A673 (cell line): Measurements from ENCODE around the gene APOBEC3C. TPM values are rescaled to one million over a fixed set of nuclear protein-coding genes. Genes with fewer than 3 reads are reported as not detected.
"Not testable (repeated sequence)": the region's sequence is repeated elsewhere in the genome, so short reads cannot be mapped to it uniquely, and the experiment has no call there.

Experiments
- BruUV-seq: library from RNA; stranded (reverse); fragments of 400-500 nt; replicated peaks from 2 replicates; lab custom pipeline; 2021; lab: Mats Ljungman, UMichigan
- CTCF ChIA-PET: fragments of 300-600 bp; sonication (Branson Sonifier 250); formaldehyde crosslinking; loops from one replicate; lab custom pipeline; 2022; ENCODE audit warnings: antibody characterized with exemption; lab: Charles Lee
- POLR2A ChIA-PET: fragments of 300-600 bp; sonication (Branson Sonifier 250); formaldehyde crosslinking; loops from one replicate; lab custom pipeline; 2022; ENCODE audit warnings: antibody characterized with exemption; ENCODE audit not compliant: low non-redundant PET; lab: Charles Lee
- DNase-seq: peaks from one replicate; pipeline ENCODE4 v3.0.0-alpha.2; 2015; ENCODE audit warnings: low spot score
- H3K27ac ChIP-seq: fragments of 200-600 bp; sonication (generic); 2 replicates; pipeline ENCODE4 v1.5.1; 2016; ENCODE audit warnings: mixed run types, low read depth, mild to moderate bottlenecking, mixed read lengths, antibody characterized with exemption, low read length; ENCODE audit not compliant: poor library complexity, severe bottlenecking
- H3K27me3 ChIP-seq: fragments of 200-600 bp; sonication (generic); replicated peaks from 2 replicates; pipeline ENCODE4 v1.6.1; 2017; ENCODE audit warnings: mixed run types, low read depth, mild to moderate bottlenecking, mixed read lengths, antibody characterized with exemption, low read length; ENCODE audit not compliant: insufficient read depth, poor library complexity
- H3K36me3 ChIP-seq: fragments of 200-600 bp; sonication (generic); 2 replicates; pipeline ENCODE4 v1.6.1; 2016; ENCODE audit warnings: mixed run types, mild to moderate bottlenecking, mixed read lengths, antibody characterized with exemption, low read length; ENCODE audit not compliant: insufficient read depth, poor library complexity, severe bottlenecking
- H3K4me1 ChIP-seq: fragments of 200-600 bp; sonication (generic); 2 replicates; pipeline ENCODE4 v1.6.1; 2017; ENCODE audit warnings: mixed run types, mild to moderate bottlenecking, mixed read lengths, antibody characterized with exemption, low read length; ENCODE audit not compliant: insufficient read depth, poor library complexity, severe bottlenecking
- H3K4me3 ChIP-seq: fragments of 200-600 bp; sonication (generic); 2 replicates; pipeline ENCODE4 v1.5.1; 2016; ENCODE audit warnings: low read depth, mixed run types, mild to moderate bottlenecking, mixed read lengths, low read length; ENCODE audit not compliant: poor library complexity, severe bottlenecking
- H3K9me3 ChIP-seq: fragments of 200-600 bp; sonication (generic); 2 replicates; pipeline ENCODE4 v1.6.1; 2016; ENCODE audit warnings: mixed run types, low read depth, mild to moderate bottlenecking, mixed read lengths, antibody characterized with exemption, low read length; ENCODE audit not compliant: poor library complexity, severe bottlenecking
- EZH2 ChIP-seq: fragments of 200-600 bp; sonication (generic); IDR thresholded peaks from 2 replicates; pipeline ENCODE4 v1.6.1; 2017; ENCODE audit warnings: borderline replicate concordance, low read depth, mild to moderate bottlenecking, mixed read lengths, antibody characterized with exemption, low read length; ENCODE audit not compliant: poor library complexity, severe bottlenecking
- intact Hi-C: fragments of 100-400 bp; cut with micrococcal nuclease; formaldehyde crosslinking; loops from one replicate; pipeline ENCODE4 v1.10.0; 2022; ENCODE audit not compliant: unreplicated experiment
- total RNA-seq: library from RNA; stranded (reverse); gene quantifications from 2 replicates; pipeline ENCODE4 v1.2.3, GENCODE V29; 2021
- TF ChIP-seq, protein P1 (sequence below): fragments of 300-800, 200-600 bp; sonication (generic); conservative IDR thresholded peaks from 2 replicates; pipeline ENCODE4 v1.5.1; 2017; ENCODE audit warnings: low read depth, mild to moderate bottlenecking, antibody characterized with exemption, low read length, moderate library complexity, mixed read lengths

Gene APOBEC3C
- total RNA-seq, 1 experiment from 2014 or later, result 12.9 TPM

DNA sequence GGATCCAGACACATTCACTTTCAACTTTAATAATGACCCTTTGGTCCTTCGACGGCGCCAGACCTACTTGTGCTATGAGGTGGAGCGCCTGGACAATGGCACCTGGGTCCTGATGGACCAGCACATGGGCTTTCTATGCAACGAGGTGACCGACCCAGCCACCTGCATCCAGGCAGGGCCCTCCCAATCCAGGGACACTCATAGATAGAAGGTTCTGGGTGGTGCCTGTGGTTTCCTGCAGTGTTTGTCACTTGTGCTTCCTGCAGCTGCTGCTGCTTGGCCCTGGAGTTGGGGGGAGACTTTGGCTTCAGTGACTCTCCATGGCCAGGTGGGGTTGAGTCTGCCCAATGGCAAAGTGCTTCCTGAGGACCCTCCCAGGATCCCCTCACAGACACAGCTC, 24.6 kb upstream of the APOBEC3C start:
- H3K4me1 ChIP-seq, result no peaks in the 10 kb centered on the region
- TF ChIP-seq EZH2, result no peak
- TF ChIP-seq, protein P1, sequence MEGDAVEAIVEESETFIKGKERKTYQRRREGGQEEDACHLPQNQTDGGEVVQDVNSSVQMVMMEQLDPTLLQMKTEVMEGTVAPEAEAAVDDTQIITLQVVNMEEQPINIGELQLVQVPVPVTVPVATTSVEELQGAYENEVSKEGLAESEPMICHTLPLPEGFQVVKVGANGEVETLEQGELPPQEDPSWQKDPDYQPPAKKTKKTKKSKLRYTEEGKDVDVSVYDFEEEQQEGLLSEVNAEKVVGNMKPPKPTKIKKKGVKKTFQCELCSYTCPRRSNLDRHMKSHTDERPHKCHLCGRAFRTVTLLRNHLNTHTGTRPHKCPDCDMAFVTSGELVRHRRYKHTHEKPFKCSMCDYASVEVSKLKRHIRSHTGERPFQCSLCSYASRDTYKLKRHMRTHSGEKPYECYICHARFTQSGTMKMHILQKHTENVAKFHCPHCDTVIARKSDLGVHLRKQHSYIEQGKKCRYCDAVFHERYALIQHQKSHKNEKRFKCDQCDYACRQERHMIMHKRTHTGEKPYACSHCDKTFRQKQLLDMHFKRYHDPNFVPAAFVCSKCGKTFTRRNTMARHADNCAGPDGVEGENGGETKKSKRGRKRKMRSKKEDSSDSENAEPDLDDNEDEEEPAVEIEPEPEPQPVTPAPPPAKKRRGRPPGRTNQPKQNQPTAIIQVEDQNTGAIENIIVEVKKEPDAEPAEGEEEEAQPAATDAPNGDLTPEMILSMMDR, result no peak
- BruUV-seq, result no TSS peak
- no peaks in the 10 kb centered on the region for H3K9me3 ChIP-seq
- no peak overlapping the region for H3K4me3 ChIP-seq
- no peak for DNase-seq
- ChIA-PET CTCF (no interaction called here), POLR2A (no interaction called here)
- H3K27ac ChIP-seq, result no peak overlapping the region
- H3K36me3 ChIP-seq, result no peaks in the 10 kb centered on the region
- no peaks in the 10 kb centered on the region for H3K27me3 ChIP-seq
- intact Hi-C loops, result no loop called here

DNA sequence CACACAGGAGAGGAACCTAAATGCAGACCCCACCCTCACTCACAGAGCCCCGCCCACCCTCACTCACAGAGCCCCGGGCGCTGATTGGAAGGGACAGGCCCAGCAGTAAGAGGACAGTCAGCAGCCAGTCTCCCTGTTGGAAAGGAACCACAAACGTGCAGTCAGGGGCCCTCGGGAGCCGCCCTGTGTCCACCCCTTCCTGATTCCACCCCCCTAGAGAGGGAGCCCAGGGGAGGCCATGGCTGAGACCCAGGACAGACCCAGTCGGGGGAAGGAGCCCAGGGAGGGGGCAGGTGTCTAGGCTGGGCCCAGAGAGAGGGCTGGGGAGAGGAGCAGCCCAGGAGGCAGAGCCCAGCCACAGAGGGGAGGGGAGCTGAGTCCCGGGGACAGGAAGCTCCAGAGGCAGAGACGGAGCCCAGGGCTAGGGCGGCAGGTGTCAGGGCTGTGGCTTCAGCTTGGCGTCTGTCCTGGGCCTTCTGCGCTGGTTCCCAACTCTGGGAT, 21.1 kb upstream of the APOBEC3C start:
- DNase-seq, result peak; percentile 31
- intact Hi-C loops, CTCF ChIA-PET: not testable (repeated sequence)

DNA sequence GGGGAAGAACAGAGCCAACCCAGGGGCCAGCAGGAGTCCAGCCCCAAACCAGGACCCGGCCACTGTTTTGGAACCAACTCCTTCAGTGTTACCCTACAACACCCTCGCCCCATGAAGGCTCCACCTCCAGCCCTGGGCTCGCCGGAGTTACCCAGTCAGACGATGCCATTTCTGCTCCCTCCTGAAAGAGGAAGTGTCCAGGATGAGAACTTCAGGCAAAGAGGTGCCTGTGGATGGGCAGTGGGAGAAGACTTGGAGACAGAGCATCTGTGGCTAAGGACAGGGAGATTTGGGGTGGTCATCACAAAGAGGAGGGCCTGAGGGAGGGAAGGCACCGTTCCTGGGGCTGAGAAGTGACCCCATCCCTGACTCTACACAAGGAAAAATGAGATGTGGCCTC, 18.0 kb upstream of the APOBEC3C start:
- no peaks in the 10 kb centered on the region for H3K36me3 ChIP-seq
- no peaks in the 10 kb centered on the region for H3K4me1 ChIP-seq
- intact Hi-C loops, result no loop called here
- DNase-seq, result no peak
- TF ChIP-seq EZH2, result no peak
- TF ChIP-seq, protein P1, result no peak
- H3K4me3 ChIP-seq, result no peak overlapping the region
- no peak overlapping the region for H3K27ac ChIP-seq
- ChIA-PET POLR2A (no interaction called here), CTCF (no interaction called here)
- H3K27me3 ChIP-seq, result no peaks in the 10 kb centered on the region
- H3K9me3 ChIP-seq, result no peaks in the 10 kb centered on the region
- BruUV-seq, result no TSS peak

More for the DNA sequence above, 21.1 kb upstream of the APOBEC3C start:
- H3K27ac ChIP-seq, H3K9me3 ChIP-seq, H3K36me3 ChIP-seq, BruUV-seq, H3K27me3 ChIP-seq, H3K4me3 ChIP-seq, POLR2A ChIA-PET, H3K4me1 ChIP-seq: not testable (repeated sequence)

DNA sequence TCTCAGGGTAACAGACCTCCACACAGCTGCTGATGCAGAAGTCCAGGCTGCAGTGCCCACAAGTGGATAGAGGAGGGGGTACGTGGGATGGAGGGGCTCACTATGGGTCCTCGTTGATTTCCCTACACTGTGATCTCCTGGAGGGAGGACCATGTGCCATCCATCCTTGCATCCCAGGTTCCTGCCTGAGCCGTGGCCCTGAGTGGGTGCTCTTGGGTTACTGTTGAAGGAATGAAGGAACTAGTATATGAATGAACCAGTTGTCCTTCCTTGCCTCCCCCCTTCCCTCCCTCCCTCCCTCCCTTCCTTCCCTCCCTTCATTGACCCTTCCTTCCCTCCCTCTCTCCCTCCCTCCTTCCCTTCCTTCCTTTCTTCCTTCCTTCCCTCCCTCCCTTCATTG, 16.5 kb upstream of the APOBEC3C start:
- no TSS peak for BruUV-seq
- no peaks in the 10 kb centered on the region for H3K9me3 ChIP-seq
- no peaks in the 10 kb centered on the region for H3K27me3 ChIP-seq
- no peaks in the 10 kb centered on the region for H3K36me3 ChIP-seq
- DNase-seq, result no peak
- TF ChIP-seq, protein P1, result no peak
- TF ChIP-seq EZH2, result no peak
- H3K4me1 ChIP-seq, result peaks cover under 1% of the 10 kb centered on the region
- CTCF ChIA-PET, result no interaction called here
- intact Hi-C loops, result no loop called here
- no peak overlapping the region for H3K27ac ChIP-seq
- no peak overlapping the region for H3K4me3 ChIP-seq
- POLR2A ChIA-PET, result no interaction called here
